Right atrium auricular region (tissue), 2 donors: ENCODE data around the gene TNIP2. TPM values are rescaled to one million over a fixed set of nuclear protein-coding genes. Genes with fewer than 3 reads are reported as not detected.

ENCODE experiments used
- DNase-seq: peaks from one replicate; pipeline ENCODE4 v3.0.0-alpha.2; 2019; ENCODE audit warnings: low spot score
- H3K27ac ChIP-seq, 2 donors: fragments of 200-600 bp; sonication (generic); 1 replicate in 1 of 2; 2 replicates in 1 of 2; pipeline ENCODE4 v1.5.1; 2016 to 2019
- H3K27me3 ChIP-seq, 2 donors: fragments of 200-600 bp; sonication (generic); one replicate each; pipeline versions ENCODE4 v1.5.1 to v1.6.0; 2017 to 2019
- H3K36me3 ChIP-seq: fragments of 200-600 bp; sonication (generic); one replicate; pipeline ENCODE4 v1.5.1; 2016
- H3K4me1 ChIP-seq, 2 donors: fragments of 200-600 bp; sonication (generic); one replicate each; pipeline versions ENCODE4 v1.5.1 to v1.6.0; 2017 to 2019
- H3K4me3 ChIP-seq, 2 donors: fragments of 200-600 bp; sonication (generic); 1 replicate in 1 of 2; 2 replicates in 1 of 2; pipeline ENCODE4 v1.5.1; 2017 to 2019; ENCODE audit warnings: mild to moderate bottlenecking in 1 of 2, moderate library complexity in 1 of 2
- H3K9me3 ChIP-seq, 2 donors: fragments of 200-600 bp; sonication (generic); one replicate each; pipeline ENCODE4 v1.5.1; 2019
- total RNA-seq, 2 donors: library from RNA; depleted of rRNA; stranded (reverse); fragments of >200 nt; gene quantifications; one replicate each; pipeline ENCODE4 v1.1.0, GENCODE V29; 2016
- TF ChIP-seq, protein P1 (sequence below), 2 donors: fragments of 200-600 bp; sonication (generic); IDR thresholded peaks; one replicate each; pipeline ENCODE4 v1.5.1; 2019; ENCODE audit warnings: antibody characterized with exemption in 2 of 2

TNIP2 gene
- total RNA-seq, 2 donors from 2014 or later, result 28.0 to 45.8 TPM

DNA sequence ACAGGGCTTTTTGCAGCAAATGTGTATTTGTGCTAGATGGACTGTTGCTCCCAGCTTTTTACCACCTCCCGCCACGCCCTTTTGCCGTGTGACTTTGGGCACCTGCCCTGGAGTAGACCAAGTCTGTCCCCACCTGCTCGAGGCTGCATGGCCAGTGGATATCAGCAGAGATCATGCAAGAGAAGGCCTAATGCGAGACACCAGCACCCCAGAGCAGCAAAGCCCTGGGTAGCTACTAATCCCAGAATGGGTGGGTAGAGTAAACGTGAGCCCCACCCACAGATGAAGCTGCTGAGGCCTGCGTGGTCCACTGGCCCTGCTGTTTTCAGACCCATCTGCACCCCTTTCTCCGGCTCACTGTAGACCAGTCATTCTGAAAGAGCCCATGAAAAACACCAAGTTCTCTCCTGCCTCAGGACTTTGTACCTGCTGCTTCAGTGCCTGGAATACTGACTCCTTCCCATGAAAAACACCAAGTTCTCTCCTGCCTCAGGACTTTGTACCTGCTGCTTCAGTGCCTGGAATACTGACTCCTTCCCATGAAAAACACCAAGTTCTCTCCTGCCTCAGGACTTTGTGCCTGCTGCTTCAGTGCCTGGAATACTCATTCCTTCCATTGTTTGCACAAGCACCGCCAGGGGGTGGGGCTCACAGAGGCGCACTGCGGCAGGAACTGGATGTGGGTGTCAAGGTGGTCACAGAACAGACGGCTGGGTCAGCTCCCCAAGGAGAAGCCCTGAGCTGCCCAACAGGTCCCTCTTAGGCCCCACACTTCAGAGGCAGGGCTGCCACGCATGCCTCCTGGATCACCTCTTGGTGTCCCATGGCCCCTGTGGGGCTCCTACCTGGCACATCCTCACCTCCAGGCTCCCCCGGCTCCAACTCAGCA lies 5.1 kb upstream of the TNIP2 start:
- H3K36me3 ChIP-seq, result no peaks in the 10 kb centered on the region
- H3K9me3 ChIP-seq, result no peaks in the 10 kb centered on the region
- H3K4me3 ChIP-seq, result no peak overlapping the region
- no peaks in the 10 kb centered on the region for H3K27me3 ChIP-seq
- TF ChIP-seq, protein P1, sequence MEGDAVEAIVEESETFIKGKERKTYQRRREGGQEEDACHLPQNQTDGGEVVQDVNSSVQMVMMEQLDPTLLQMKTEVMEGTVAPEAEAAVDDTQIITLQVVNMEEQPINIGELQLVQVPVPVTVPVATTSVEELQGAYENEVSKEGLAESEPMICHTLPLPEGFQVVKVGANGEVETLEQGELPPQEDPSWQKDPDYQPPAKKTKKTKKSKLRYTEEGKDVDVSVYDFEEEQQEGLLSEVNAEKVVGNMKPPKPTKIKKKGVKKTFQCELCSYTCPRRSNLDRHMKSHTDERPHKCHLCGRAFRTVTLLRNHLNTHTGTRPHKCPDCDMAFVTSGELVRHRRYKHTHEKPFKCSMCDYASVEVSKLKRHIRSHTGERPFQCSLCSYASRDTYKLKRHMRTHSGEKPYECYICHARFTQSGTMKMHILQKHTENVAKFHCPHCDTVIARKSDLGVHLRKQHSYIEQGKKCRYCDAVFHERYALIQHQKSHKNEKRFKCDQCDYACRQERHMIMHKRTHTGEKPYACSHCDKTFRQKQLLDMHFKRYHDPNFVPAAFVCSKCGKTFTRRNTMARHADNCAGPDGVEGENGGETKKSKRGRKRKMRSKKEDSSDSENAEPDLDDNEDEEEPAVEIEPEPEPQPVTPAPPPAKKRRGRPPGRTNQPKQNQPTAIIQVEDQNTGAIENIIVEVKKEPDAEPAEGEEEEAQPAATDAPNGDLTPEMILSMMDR (IDR thresholded peaks at IDR 0.05), result no peak
- H3K27ac ChIP-seq, result no peak overlapping the region
- DNase-seq, result no peak
- peaks cover 0 to 11% of the 10 kb centered on the region in 2 donors for H3K4me1 ChIP-seq

DNA sequence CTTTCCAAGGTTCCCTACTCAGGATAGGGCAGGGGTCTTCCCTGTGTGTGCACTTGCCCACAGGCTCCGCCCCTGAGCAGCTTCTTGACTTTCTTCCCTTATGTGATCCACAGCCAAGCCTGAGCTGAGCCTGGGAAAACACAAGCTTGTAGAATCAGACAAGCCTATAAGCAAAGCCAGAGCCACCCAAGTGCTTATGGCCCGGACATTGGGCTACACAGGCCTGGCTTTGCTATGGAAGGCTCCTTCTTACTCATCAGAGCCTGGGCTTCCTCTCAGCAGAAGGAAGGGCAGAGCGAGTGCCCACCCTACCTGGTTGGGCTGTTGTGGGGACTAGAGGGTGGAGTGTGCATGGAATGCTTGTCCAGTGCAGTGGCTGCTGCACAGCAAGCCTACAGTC lies 1.3 kb upstream of the TNIP2 start:
- Histone ChIP-seq H3K27ac (no peak overlapping the region), H3K4me1 (peaks cover 0 to 20% of the 10 kb centered on the region in 2 donors)
- DNase-seq, result no peak

DNA sequence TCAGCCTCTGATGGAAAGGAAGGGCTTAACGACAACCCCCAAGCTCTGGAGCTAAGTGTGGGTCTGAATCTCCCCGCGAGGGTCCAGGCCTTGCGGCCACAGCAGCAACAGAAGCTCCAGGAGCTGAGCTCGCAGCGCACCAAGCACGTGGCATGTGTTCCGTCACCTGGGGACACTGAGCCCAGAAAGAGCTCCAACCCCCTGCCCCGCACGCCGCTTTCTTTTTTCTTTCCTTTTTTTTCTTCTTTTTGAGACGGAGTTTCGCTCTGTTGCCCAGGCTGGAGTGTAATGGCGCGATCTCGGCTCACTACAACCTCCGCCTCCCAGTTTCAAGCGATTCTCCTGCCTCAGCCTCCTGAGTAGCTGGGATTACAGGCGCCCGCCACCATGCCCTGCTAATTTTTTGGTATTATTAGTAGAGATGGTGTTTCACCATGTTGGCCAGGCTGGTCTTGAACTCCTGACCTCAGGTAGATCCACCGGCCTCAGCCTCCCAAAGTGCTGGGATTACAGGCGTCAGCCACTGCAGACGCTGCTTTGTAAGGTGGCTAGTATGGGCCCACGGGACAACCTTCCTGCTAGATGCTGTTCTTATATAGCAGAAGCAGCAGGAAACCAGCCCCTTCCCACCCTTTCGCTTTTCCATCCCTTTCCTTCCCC lies 685 bp upstream of the TNIP2 start:
- peak overlapping the region; percentile 31 to 86 for H3K4me3 ChIP-seq
- DNase-seq, result no peak

More for the DNA sequence above, 1.3 kb upstream of the TNIP2 start:
- TF ChIP-seq, protein P1 (IDR thresholded peaks at IDR 0.05), result no peak
- H3K4me3 ChIP-seq, result no peak overlapping the region
- no peaks in the 10 kb centered on the region for H3K27me3 ChIP-seq
- H3K9me3 ChIP-seq, result no peaks in the 10 kb centered on the region
- H3K36me3 ChIP-seq, result no peaks in the 10 kb centered on the region

DNA sequence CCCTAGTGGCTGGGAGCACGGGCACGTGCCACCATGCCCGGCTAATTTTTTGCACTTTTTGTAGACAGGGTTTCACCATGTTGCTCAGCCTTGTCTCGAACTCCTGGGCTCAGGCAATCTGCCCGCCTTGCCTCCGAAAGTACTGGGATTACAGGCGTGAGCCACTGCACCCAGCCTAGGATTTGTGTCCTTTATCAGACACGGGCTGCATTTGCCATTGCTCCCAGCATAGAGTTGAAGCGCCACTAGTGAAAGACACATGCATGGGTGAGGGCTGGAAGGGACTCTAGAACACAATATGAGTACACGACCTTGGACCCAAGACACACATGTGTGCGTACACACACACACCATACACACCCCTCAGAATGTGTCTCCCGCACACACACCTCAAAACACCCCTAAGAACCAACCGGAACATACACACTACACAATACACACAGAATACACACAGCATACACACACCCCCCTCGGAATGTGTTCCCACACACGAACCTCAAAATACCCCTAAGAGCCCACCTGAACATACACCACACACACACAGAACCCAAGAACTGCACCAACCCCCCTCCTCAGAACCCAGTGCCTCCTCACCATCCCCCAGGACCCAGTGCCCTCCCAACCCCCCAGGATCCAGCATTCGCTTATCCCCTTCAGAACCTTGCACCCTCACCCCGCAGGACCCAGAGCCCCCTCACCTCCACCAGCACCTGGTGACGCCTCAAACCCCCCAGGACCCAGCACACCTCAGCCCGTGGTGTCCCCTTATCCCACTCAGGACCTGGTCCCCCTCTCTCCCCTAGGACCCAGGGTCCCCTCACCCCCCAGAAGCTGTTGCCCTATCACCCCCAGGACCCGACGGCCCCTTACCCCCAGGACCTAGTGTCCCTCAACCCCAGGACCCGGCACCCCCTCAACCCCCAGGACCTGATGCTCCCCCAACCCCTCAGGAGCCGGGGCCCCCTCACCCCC lies 1.0 kb downstream of the TNIP2 start:
- TF ChIP-seq, protein P1 (IDR thresholded peaks at IDR 0.05), result no peak
- Histone ChIP-seq H3K36me3 (no peaks in the 10 kb centered on the region), H3K4me3 (peak overlapping the region; percentile 64 to 86), H3K27me3 (no peaks in the 10 kb centered on the region), H3K4me1 (peaks cover 0 to 37% of the 10 kb centered on the region in 2 donors), H3K27ac (peak overlapping the region; percentile 79 to 83), H3K9me3 (no peaks in the 10 kb centered on the region)
- no peak for DNase-seq

More for the DNA sequence above, 685 bp upstream of the TNIP2 start:
- TF ChIP-seq, protein P1 (IDR thresholded peaks at IDR 0.05), result no peak
- no peaks in the 10 kb centered on the region for H3K36me3 ChIP-seq
- H3K27me3 ChIP-seq, result no peaks in the 10 kb centered on the region
- peak overlapping the region; percentile 65 to 77 for H3K27ac ChIP-seq
- peaks cover 0 to 20% of the 10 kb centered on the region in 2 donors for H3K4me1 ChIP-seq
- no peaks in the 10 kb centered on the region for H3K9me3 ChIP-seq

DNA sequence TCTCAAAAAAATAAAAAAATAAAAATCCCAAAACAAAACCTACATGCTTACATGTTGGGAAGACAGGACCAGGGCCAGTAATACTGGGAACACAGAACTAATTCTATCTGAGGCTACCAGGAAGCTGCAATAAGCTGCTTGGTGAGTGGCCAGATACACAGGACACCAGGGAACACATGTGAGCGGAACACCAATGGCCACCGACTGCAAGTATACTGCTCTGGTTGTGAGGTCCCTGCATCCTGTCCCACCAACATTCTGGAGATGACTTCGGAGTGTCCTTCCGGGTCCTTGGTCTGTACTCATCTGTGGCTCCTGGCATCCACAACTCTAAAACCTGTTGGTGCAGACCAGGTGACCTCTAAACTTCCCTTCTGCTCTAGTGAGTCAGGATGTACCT lies 2.7 kb downstream of the TNIP2 start:
- Histone ChIP-seq H3K27ac (no peak overlapping the region), H3K9me3 (no peaks in the 10 kb centered on the region), H3K27me3 (no peaks in the 10 kb centered on the region), H3K4me3 (no peak overlapping the region), H3K4me1 (peaks cover 0 to 38% of the 10 kb centered on the region in 2 donors), H3K36me3 (no peaks in the 10 kb centered on the region)
- TF ChIP-seq, protein P1 (IDR thresholded peaks at IDR 0.05), result no peak
- no peak for DNase-seq
